RWPE2 (cell line): ENCODE measurements around the gene IMPDH1.

Experiments used
- ATAC-seq: fragments of 200-7000 bp; cut with Tn5 transposase; 3 replicates; pipeline ENCODE4 v1.9.1; 2021; ENCODE audit warnings: low read depth
- DNase-seq: peaks from one replicate; pipeline ENCODE4 v3.0.0-alpha.2; 2020; ENCODE audit warnings: low spot score
- H3K27ac ChIP-seq: fragments of 450-650 bp; 2 replicates; pipeline ENCODE4 v1.5.1; 2017; ENCODE audit warnings: mild to moderate bottlenecking; ENCODE audit not compliant: poor library complexity, severe bottlenecking
- H3K27me3 ChIP-seq: fragments of 250-450 bp; sonication (Bioruptor Pico); 2 replicates; pipeline ENCODE4 v1.5.1; 2021; ENCODE audit warnings: mild to moderate bottlenecking, moderate library complexity; ENCODE audit not compliant: insufficient read depth, poor library complexity, severe bottlenecking
- H3K36me3 ChIP-seq: fragments of 250-450 bp; sonication (Bioruptor Pico); 2 replicates; pipeline ENCODE4 v1.5.1; 2020; ENCODE audit warnings: low read depth, mild to moderate bottlenecking, moderate library complexity
- H3K4me1 ChIP-seq: fragments of 250-450 bp; sonication (Bioruptor Pico); 2 replicates; pipeline ENCODE4 v1.5.1; 2021; ENCODE audit warnings: mild to moderate bottlenecking, moderate library complexity; ENCODE audit not compliant: insufficient read depth, poor library complexity, severe bottlenecking
- H3K4me3 ChIP-seq: fragments of 250-450 bp; sonication (Bioruptor Pico); 2 replicates; pipeline ENCODE4 v1.5.1; 2021; ENCODE audit warnings: mild to moderate bottlenecking, moderate library complexity; ENCODE audit not compliant: severe bottlenecking
- H3K9me3 ChIP-seq: fragments of 250-450 bp; sonication (Bioruptor Pico); 2 replicates; pipeline ENCODE4 v1.5.1; 2021; ENCODE audit warnings: mild to moderate bottlenecking, moderate library complexity; ENCODE audit not compliant: severe bottlenecking
- CTCF ChIP-seq: fragments of 450-650 bp; IDR thresholded peaks from one replicate; pipeline ENCODE4 v1.5.1; 2017; ENCODE audit warnings: mild to moderate bottlenecking, moderate library complexity; ENCODE audit not compliant: poor library complexity, severe bottlenecking

The IMPDH1 gene

GRCh38 chr7:128393526-128394330 is 16.1 kb downstream of the IMPDH1 start:
- no peak for TF ChIP-seq CTCF
- H3K36me3 ChIP-seq, result peaks cover 33% of the 10 kb centered on the region
- no peak overlapping the region for H3K27ac ChIP-seq
- H3K9me3 ChIP-seq, result no peaks in the 10 kb centered on the region
- H3K4me1 ChIP-seq, result no peaks in the 10 kb centered on the region
- H3K4me3 ChIP-seq, result no peak overlapping the region
- H3K27me3 ChIP-seq, result no peaks in the 10 kb centered on the region
- DNase-seq (peak; percentile 63), ATAC-seq (no peak)

- Histone ChIP-seq H3K9me3 (peaks cover 1% of the 10 kb centered on the region), H3K36me3 (peaks cover 22% of the 10 kb centered on the region), H3K4me3 (no peak overlapping the region), H3K4me1 (no peaks in the 10 kb centered on the region), H3K27me3 (no peaks in the 10 kb centered on the region), H3K27ac (no peak overlapping the region)
- ATAC-seq (no peak), DNase-seq (no peak)
- no peak for TF ChIP-seq CTCF
Observed at GRCh38 chr7:128392446-128393327, 17.1 kb downstream of the IMPDH1 start.

GRCh38 chr7:128391805-128392204 is 18.0 kb downstream of the IMPDH1 start:
- Histone ChIP-seq H3K4me3 (no peak overlapping the region), H3K36me3 (peaks cover 13% of the 10 kb centered on the region), H3K27ac (no peak overlapping the region), H3K9me3 (peaks cover 4% of the 10 kb centered on the region), H3K27me3 (no peaks in the 10 kb centered on the region), H3K4me1 (no peaks in the 10 kb centered on the region)
- TF ChIP-seq CTCF, result no peak
- ATAC-seq (no peak), DNase-seq (no peak)

- Histone ChIP-seq H3K27ac (no peak overlapping the region), H3K4me3 (no peak overlapping the region), H3K27me3 (no peaks in the 10 kb centered on the region), H3K36me3 (peaks cover 6% of the 10 kb centered on the region; the same call in 1 of the 2 replicates), H3K4me1 (no peaks in the 10 kb centered on the region), H3K9me3 (peaks cover 4% of the 10 kb centered on the region)
- ATAC-seq (no peak), DNase-seq (no peak)
- TF ChIP-seq CTCF, result no peak
Observed at GRCh38 chr7:128390871-128391565, 18.8 kb downstream of the IMPDH1 start.
